RPMI7951 (cell line): ENCODE data around the gene HEATR9. TPM values are rescaled to one million over a fixed set of nuclear protein-coding genes. Genes with fewer than 3 reads are reported as not detected.

Source experiments
- DNase-seq: peaks from one replicate; pipeline ENCODE4 v3.0.0-alpha.2; 2012; ENCODE audit warnings: low read depth
- total RNA-seq: library from RNA; depleted of rRNA; stranded (reverse); fragments of >200 nt; shearing (Covaris generic); gene quantifications from 2 replicates; pipeline ENCODE4 v1.2.3, GENCODE V29; 2014

Gene HEATR9
- total RNA-seq, 1 experiment from 2014 or later = not detected

DNA sequence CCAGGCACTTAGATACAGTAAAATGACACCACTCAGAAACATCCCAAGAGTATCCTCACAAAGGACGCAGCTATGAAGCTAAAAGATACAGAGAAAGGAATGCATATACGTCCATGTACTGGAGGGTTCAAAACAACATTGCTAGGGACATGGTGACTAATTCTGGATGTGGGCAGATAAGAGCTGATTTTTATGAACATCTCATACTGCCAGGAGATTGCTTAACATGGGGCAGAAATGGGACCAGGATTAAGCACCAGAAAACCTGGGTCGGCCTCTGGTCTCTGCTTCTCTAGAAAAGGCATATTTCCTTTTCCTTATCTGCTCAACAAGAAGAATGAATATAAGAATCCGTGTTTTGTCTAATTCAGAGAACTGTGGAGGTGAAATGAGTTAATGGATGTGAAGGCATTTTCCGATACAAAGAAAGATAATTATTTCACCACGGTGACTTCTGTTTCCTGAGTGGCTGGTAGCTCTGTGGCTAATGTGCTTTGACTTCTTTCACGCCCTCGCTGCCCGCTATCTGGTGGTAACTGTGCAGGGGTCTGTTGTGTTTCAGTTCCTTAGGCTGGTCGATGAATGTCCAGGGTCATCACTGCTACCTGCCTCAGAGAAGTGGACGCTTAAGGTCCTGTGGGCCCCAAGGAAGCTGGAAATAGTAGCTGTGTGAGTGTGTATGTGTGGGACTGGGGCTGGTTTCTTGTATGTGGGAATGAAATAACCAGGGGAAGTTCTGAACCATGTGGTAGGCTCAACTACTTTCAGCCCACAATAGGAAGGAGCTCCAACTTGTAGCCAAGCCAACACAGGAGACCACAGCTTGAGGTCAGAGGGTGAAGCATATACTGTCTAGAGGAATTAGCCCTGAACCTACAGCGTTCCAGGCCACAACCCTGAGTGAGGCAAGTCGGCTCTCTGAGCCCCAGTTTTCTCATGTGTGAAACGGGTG is 27.2 kb upstream of the HEATR9 start:
- no peak for DNase-seq

- no peak for DNase-seq
Measured at GRCh38 chr17:35894206-35894605, 25.5 kb upstream of the HEATR9 start.

GRCh38 chr17:35893751-35894150 is 25.1 kb upstream of the HEATR9 start:
- DNase-seq = no peak

DNA sequence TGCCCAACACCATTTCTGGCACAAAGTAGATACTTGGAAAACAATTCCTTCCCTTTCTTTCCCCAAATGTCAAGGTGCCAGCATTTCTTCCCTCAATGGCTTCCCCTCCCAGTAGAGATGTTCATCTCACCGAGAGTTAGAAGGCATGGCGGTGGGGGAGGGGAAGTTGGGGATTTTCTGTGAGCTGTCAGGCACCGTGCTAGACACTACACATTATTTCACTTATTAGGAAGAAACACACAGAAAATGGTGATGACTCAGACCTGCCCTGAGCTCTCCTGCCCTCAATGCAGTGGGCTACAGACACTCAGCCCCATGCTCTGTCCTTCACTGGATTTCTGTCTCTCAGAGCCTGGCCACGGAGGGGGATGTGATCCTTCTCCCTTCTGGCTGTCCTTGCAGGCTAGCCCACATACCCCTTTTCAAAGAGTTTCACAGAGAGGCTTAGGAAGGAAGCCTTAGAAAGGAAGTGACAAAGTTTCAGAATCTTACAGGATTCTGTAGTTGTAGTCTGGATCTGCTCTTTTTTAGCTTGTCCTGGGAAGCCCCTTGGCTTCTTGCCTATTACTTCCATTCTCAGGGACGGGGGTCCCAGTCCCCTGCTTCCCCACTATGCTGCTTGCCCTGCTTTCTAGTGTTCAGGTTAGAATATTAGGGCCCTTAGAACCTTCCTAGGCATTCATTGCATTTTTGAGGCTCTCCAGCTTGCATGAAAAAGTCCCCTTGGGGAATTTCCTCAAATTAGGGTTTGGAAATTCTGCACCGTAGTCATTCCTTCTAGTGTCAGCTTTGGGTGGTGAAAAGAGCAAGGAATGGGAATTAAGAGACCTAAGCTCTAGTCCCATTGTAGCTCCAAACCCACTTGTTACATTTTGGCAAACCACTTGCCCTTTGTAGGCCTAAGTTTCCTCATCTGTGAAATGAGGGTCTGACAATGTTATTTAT is 23.7 kb upstream of the HEATR9 start:
- peak; percentile 33 for DNase-seq

DNA sequence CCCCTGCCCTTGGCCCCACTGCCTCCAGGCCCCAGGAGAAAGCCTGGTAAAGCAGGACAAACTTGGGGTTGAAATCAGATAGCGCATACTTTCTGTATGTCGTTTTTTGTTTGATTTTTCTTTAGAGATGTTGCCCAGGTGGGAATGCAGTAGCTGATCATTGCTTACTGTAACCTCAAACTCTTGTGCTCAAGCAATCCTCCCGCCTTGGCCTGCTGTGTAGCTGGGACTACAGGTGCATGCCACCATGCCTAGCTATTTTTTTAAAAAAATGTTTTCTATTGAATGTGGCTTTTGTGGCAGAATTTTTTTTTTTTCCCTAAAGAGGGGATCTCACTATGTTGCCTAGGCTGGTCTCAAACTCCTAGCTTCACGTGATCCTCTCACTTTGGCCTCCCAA is 22.6 kb upstream of the HEATR9 start:
- no peak for DNase-seq

DNA sequence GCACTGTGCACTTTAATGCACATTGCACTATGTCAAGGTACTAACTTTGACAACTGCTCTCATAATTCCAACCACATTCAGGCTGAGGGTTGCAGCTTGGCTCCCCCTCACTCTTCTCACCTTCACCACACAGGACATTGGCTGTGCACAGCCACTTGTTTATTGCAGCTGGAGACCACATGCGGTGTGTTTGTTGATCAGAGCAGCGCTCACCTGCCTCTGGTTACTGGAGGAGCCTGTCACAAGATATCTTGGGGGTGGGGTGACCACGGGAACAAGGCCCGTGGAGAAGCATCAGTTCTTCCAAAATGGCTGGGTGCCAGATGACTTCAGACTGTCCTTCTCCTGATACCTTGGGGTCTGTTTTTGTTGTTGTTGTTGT is 22.1 kb upstream of the HEATR9 start:
- no peak for DNase-seq

- DNase-seq = peak; percentile 73
Measured at GRCh38 chr17:35889818-35890773, 21.4 kb upstream of the HEATR9 start.

DNA sequence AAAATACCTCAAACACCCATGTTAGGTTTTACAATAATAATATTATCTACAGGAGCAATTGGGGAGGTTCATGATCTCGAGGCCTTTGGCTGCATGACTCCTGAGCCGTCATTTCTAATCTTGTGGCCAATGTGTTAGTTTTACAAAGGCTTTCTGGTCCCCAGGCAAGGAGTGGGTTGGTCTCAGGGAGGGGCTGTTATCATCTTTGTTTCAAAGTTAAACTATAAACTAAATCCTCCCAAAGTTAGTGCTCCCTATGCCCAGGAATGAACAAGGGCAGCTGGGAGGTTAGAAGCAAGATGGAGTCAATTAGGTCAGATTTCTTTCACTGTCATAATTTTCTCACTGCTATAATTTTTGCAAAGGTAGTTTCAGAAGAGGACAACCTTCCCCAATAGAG is 20.6 kb upstream of the HEATR9 start:
- DNase-seq = no peak

DNA sequence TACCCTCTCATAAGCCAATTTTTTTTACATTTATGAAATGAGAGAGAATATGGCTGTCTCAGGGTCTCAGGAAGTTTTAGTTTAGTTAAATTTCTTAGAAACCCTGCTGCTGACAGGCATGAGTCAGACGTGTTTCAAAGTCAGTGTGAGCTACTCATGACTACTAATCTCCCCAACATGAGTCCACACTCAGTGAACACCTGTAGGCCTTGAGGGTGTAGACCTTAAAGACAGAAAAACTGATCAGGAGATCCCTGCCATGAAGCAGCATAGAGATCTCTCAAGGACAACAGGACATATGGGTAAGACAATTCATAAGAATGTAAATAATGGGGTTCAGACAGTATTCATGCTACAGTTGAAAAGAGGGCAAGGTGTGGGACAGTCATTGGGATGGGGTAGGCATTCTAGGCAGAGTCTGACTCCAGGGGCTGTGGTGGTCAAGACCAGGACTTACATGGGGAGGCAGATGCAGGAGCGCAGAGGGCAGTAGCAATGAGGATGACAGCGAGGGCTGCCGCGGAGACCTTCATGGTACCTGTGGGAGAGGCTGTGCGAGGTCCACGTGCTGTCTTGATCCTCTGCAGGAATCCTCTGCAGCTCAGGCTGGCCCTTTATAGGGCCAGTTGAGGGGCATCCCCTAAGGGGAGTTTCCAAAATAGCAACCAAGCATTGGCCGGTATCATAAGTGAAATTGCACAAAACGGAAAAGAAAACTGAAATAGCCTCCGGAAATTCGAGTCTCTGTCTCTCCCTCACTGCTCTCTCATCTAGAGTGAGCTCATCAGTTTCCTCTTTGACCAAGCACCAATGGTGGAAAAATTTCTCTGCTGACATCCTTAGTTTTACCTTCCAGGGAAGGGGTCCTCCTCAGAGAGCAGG is 11.3 kb upstream of the HEATR9 start, which contains the start of gene CCL5:
Gene CCL5, minus strand, starts transcription at position 588 of the 882 bp plus-strand sequence.
- peak; percentile 51 for DNase-seq

- no peak for DNase-seq
Measured at GRCh38 chr17:35878361-35878760, 9.7 kb upstream of the HEATR9 start.

- no peak for DNase-seq
Measured at GRCh38 chr17:35877345-35878029, 8.8 kb upstream of the HEATR9 start.

DNA sequence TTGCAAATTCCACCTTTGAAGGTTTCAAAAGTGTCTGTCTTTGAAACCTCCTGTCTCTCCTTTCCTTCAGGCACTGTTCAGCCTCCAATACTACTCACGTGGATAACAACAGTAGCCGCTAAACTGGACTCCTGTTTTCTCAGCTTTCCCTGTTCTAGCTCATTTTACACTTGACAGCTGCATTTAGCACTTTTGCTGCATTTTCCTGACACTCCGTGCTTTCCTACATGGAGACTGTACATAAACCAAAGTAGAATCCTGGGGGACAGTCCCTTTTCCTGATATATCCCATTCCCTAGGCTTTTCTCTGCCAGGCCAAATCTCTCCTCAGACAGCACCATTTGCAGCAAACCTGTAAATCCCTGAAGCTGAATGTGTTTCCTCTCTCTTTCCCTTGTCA is 7.8 kb upstream of the HEATR9 start:
- no peak for DNase-seq

DNA sequence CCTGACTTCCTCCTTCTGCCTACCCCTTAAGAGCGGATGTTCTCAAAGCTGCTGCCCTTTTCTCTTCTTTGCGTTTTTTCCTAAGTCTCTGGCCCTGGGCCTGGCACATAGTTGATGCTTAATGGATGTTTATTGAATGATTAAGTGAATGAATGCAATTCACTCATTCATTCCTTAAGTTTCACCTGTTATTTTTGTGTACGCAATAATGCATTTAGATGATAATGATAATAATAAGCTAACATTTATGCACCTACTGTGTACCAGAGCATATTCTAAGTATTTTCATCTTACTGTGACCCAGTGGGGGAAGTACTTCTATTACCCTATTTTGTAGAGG is 7.1 kb upstream of the HEATR9 start:
- no peak for DNase-seq

- DNase-seq = no peak
Measured at GRCh38 chr17:35875072-35875799, 6.5 kb upstream of the HEATR9 start.

DNA sequence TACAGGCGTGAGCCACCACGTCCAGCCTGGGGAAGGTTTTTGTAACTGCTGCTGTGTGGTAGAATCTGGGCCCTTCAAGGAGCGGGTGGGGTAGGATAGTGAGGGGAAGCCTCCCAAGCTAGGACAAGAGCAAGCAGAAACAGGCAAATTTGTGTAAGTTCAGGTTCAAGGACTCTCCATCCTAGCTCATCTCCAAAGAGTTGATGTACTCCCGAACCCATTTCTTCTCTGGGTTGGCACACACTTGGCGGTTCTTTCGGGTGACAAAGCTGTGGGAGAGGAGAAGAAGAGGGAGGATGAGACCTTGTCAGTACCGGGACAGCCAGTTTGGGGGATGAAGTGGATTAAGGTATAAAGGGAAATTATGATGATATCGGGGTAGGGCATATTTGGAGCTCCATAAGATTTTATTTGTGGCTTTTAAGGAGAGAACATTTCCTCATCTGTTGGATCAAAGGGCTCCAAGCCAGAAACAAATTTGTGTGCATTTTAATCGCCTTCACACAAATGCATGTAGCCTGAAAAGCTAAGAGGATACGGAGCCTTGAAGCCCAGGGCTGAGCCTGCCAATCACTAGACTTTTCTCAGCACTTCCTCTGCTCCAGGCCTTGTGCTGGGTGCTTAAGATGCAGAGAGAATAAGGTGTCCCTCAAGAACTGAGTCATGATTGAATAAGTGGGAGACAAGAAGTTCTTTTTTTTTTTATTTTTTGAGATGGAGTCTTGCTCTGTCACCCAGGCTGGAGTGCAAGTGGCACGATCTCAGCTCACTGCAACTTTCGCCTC is 3.7 kb upstream of the HEATR9 start:
- DNase-seq = no peak

- DNase-seq = no peak
Measured at GRCh38 chr17:35870906-35871819, 2.5 kb upstream of the HEATR9 start.

DNA sequence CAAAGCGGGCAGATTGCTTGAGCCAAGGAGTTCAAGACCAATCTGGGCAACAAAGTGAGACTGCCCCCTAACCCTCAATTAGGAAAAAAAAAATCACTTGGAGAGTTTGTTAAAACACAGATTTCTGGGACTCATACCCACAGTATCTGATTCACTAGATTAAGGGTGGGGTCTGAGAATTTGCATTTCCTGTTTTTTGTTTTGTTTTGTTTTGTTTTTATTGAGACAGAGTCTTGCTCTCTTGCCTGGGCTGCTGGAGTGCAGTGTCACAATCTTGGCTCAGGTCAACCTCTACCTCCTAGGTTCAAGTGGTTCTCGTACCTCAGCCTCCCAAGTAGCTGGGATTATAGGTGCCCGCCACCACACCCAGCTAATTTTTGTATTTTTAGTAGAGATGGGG is 1.1 kb downstream of the HEATR9 start:
- DNase-seq = no peak
